Spleen (tissue), 7 donors: Measurements from ENCODE around the gene TYW5.

Experiments used
- CTCF ChIP-seq, 11 experiments: fragments of 200-600 bp in 7 of 11; fragments of 450-650 bp in 4 of 11; sonication (generic) in 4 of 11; IDR thresholded peaks in 8 of 11; conservative IDR thresholded peaks in 3 of 11; 1 replicate in 7 of 11; 2 replicates in 4 of 11; pipeline versions ENCODE4 v1.4.0 to v1.8.0; 2016 to 2021; ENCODE audit warnings: antibody characterized with exemption in 11 of 11, inconsistent platforms in 4 of 11, mild to moderate bottlenecking in 1 of 11
- POLR2A ChIP-seq, 3 donors: fragments of 450-650 bp; IDR thresholded peaks; one replicate each; pipeline ENCODE4 v1.5.1; 2017; ENCODE audit warnings: antibody characterized with exemption in 3 of 3, mild to moderate bottlenecking in 1 of 3
- donor health status: DM: no; HTN: no; CAD: no; lungs with moderate emphysema.
- donor health status: DM: no; HTN: no; CAD: no.
- donor health status: DM: no; HTN: no; CAD: no.

DNA sequence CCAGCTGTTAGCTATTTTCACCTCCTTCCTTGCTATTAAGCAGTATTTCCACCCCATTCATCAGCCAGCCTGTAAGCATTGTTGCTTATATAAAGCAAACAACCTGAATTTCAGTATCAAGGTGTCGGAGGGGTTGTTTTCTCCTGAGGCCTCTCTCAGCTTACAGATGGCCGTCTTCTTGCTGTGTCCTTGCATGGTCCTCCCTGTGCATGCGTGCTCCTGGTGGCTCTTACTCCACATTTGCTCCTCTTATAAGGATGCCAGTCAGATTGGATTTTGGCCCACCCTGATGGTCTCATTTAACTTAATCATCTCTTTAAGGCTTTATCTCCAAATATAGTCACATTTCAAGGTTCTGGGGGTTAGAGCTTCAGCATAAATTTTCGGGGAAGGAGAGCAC is 2.7 kb upstream of the TYW5 start:
- no peak for TF ChIP-seq POLR2A (IDR thresholded peaks at IDR 0.05)
- no peak for TF ChIP-seq CTCF (IDR thresholded peaks at IDR 0.05 in 8 of 11, conservative IDR thresholded peaks at IDR 0.05 in 3 of 11)
